Thymus (tissue), 11 donors: ENCODE data around the gene EGLN2. TPM values are rescaled to one million over a fixed set of nuclear protein-coding genes. Genes with fewer than 3 reads are reported as not detected.
"Not testable (repeated sequence)": the region's sequence is repeated elsewhere in the genome, so short reads cannot be mapped to it uniquely, and the experiment has no call there.

Experiments
- DNase-seq, 9 donors: peaks; one replicate each; pipeline ENCODE4 v3.0.0-alpha.2; 2013; ENCODE audit warnings: low spot score in 9 of 9, low read depth in 6 of 9, missing footprints in 1 of 9
- H3K27ac ChIP-seq, 2 donors: one replicate each; pipeline ENCODE4 v1.5.1; 2013; ENCODE audit warnings: control low read depth in 1 of 2, low read depth in 1 of 2, low read length in 1 of 2, mild to moderate bottlenecking in 1 of 2, moderate library complexity in 1 of 2
- H3K27me3 ChIP-seq, 2 donors: one replicate each; pipeline ENCODE4 v1.5.1; 2013; ENCODE audit warnings: low read length in 1 of 2; ENCODE audit not compliant: control insufficient read depth in 2 of 2, insufficient read depth in 1 of 2
- H3K36me3 ChIP-seq, 2 donors: one replicate each; pipeline ENCODE4 v1.5.1; 2013; ENCODE audit warnings: low read length in 1 of 2, mild to moderate bottlenecking in 1 of 2, moderate library complexity in 1 of 2; ENCODE audit not compliant: control insufficient read depth in 2 of 2, insufficient read depth in 2 of 2
- H3K4me1 ChIP-seq, 2 donors: one replicate each; pipeline ENCODE4 v1.5.1; 2013; ENCODE audit warnings: low read length in 2 of 2; ENCODE audit not compliant: control insufficient read depth in 2 of 2, insufficient read depth in 2 of 2
- H3K4me3 ChIP-seq, 2 donors: one replicate each; pipeline ENCODE4 v1.5.1; 2013; ENCODE audit warnings: low read length in 2 of 2, control low read depth in 1 of 2, mild to moderate bottlenecking in 1 of 2
- H3K9me3 ChIP-seq, 2 donors: one replicate each; pipeline ENCODE4 v1.5.1; 2013; ENCODE audit warnings: low read length in 1 of 2, mild to moderate bottlenecking in 1 of 2; ENCODE audit not compliant: control insufficient read depth in 2 of 2, insufficient read depth in 1 of 2
- WGBS: extraction: QIAGEN DNeasy Blood & Tissue Kit; methylation state at CpG from one replicate; pipeline ENCODE4 v1.1.7; 2013; 5-methylcytosine and 5-hydroxymethylcytosine counted together
- polyA plus RNA-seq: library from polyadenylated mRNA; stranded (reverse); fragments of 200-250 nt; gene quantifications from one replicate; pipeline ENCODE4 v1.2.3, GENCODE V29; 2013
- total RNA-seq: library from RNA; stranded (reverse); fragments of 120-200 nt; gene quantifications from one replicate; pipeline ENCODE4 v1.2.4, GENCODE V29; 2013
- donor health status: healthy.

The EGLN2 gene
- total and polyA plus RNA-seq, 2 donors: 80.0 to 90.3 TPM

DNA sequence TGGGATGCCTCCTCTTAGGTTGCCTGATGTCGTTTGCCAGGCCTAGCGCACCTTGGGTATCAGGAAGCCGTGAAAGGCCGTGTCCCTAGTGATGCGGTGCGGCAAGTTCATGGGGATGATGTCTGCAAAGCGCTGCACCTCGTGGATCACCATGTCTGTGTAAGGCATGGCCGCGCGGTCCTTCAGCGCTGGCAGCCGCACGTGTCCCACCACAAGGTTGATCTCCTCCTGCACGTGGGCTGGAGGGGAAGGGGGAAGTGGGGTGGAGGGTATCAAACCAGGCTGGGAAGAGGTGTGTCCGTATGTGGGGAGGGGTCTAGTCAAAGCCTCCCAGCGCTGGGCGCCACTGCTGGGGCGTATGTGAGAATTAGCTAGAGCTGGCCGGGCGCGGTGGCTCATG lies 23.2 kb downstream of the EGLN2 start:
- no peak for DNase-seq
- Histone ChIP-seq H3K9me3 (no peaks in the 10 kb centered on the region), H3K27me3 (no peaks in the 10 kb centered on the region), H3K4me1 (peaks cover 4 to 5% of the 10 kb centered on the region in 2 donors), H3K27ac (no peak overlapping the region), H3K36me3 (peaks cover 0 to under 1% of the 10 kb centered on the region in 2 donors), H3K4me3 (no peak overlapping the region)
- WGBS: 94% methylated on average over 22 of the region's 22 CpGs

DNA sequence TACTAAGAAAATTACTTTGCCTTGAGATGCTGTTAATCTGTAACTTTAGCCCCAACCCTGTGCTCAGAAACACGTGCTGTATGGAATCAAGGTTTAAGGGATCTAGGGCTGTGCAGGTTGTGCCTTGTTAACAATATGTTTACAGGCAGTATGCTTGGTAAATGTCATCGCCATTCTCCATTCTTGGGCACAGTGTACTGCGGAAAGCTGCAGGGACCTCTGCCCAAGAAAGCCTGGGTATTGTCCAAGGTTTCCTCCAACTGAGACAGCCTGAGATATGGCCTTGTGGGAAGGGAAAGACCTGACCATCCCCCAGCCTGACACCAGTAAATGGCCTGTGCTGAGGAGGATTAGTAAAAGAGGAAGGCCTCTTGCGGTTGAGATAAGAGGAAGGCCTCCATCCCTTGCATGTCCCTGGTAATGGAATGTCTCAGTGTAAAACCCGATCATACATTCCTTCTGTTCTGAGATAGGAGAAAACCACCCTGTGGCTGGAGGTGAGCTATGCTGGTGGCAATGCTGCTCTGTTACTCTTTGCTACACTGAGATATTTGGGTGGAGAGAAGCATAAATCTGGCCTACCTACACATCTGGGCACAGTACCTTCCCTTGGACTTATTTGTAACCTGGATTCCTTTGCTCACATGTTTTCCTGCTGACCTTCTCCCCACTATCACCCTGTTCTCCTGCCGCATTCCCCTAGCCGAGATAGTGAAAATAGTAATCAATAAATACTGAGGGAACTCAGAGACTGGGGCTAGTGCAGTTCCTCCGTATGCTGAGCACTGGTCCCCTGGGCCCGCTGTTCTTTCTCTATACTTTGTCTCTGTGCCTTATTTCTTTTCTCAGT lies 23.9 kb downstream of the EGLN2 start:
- not testable (repeated sequence) for H3K27me3 ChIP-seq, DNase-seq, H3K4me1 ChIP-seq, H3K36me3 ChIP-seq, H3K9me3 ChIP-seq, H3K27ac ChIP-seq, H3K4me3 ChIP-seq
- 69% methylated on average over 9 of the region's 9 CpGs for WGBS

- WGBS: 80% methylated on average over 16 of the region's 16 CpGs
- not testable (repeated sequence) for DNase-seq, H3K36me3 ChIP-seq, H3K4me1 ChIP-seq, H3K9me3 ChIP-seq, H3K4me3 ChIP-seq, H3K27ac ChIP-seq, H3K27me3 ChIP-seq
These were observed 25.9 kb downstream of the EGLN2 start for GRCh38 chr19:40824916-40825315.

DNA sequence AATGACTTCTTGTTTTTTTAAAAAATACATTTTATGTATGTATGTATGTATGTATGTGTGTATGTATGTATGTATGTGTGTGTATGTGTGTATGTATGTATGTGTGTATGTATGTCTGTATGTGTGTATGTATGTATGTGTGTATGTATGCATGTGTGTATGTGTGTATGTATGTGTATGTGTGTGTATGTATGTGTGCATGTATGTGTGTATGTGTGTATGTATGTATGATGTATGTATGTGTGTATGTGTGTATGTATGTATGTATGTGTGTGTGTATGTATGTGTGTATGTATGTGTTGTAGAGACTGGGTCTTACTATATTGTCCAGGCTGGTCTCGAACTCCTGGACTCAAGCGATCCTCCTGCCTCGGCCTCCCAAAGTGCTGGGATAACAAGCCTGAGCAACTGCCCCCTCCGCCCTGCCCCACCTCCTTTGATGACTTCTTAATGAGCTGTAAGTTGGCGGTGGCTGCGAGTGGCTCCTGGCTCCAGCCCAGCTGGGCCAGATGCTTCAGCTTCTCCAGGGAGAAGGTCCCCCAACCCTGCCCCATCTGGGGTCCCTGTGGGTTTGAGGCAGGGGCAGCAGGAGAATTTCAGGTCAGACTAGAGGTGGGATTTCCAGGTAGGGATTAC lies 26.6 kb downstream of the EGLN2 start:
- not testable (repeated sequence) for H3K4me3 ChIP-seq, DNase-seq, H3K27me3 ChIP-seq, H3K27ac ChIP-seq, H3K9me3 ChIP-seq, H3K36me3 ChIP-seq, H3K4me1 ChIP-seq
- WGBS: over 99% methylated on average over 6 of the region's 6 CpGs

GRCh38 chr19:40826312-40826698 lies 27.3 kb downstream of the EGLN2 start:
- H3K27ac ChIP-seq, DNase-seq, H3K27me3 ChIP-seq, H3K4me1 ChIP-seq, H3K36me3 ChIP-seq, H3K9me3 ChIP-seq, H3K4me3 ChIP-seq: not testable (repeated sequence)
- WGBS: over 99% methylated on average over 8 of the region's 14 CpGs

- not testable (repeated sequence) for H3K9me3 ChIP-seq, H3K4me1 ChIP-seq, H3K4me3 ChIP-seq, H3K27ac ChIP-seq, H3K36me3 ChIP-seq, H3K27me3 ChIP-seq
- peak in 1 of 9 donors; percentile 56 for DNase-seq
- 72% methylated on average over 29 of the region's 29 CpGs for WGBS
These were observed 27.9 kb downstream of the EGLN2 start for GRCh38 chr19:40826699-40827385.

GRCh38 chr19:40827386-40828247 lies 28.6 kb downstream of the EGLN2 start:
- Histone ChIP-seq H3K36me3 (peaks cover 0 to 4% of the 10 kb centered on the region in 2 donors), H3K9me3 (no peaks in the 10 kb centered on the region), H3K4me3 (no peak overlapping the region), H3K27ac (no peak overlapping the region), H3K27me3 (no peaks in the 10 kb centered on the region), H3K4me1 (no peaks in the 10 kb centered on the region)
- DNase-seq: no peak
- WGBS: 97% methylated on average over 22 of the region's 22 CpGs

DNA sequence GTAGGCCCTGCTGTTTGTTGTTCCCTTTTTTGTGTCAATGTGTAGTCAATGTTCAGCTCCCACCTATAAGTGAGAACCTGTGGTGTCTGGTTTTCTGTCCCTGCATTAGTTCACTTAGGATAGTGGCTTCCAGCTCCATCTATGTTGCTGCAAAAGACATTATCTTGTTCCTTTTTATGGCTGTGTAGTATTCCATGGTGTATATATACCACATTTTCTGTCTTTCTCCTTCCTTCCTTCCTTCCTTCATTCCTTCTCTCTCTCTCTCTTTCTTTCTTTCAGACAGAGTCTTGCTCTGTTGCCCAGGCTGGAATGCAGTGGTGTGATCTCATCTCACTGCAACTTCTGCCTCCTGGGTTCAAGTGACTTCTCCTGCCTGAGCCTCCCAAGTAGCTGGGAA lies 30.2 kb downstream of the EGLN2 start:
- Histone ChIP-seq H3K4me1 (no peaks in the 10 kb centered on the region), H3K4me3 (no peak overlapping the region), H3K36me3 (peaks cover 0 to 4% of the 10 kb centered on the region in 2 donors), H3K27ac (no peak overlapping the region), H3K9me3 (no peaks in the 10 kb centered on the region), H3K27me3 (no peaks in the 10 kb centered on the region)
- DNase-seq: no peak
